Neural cell (in vitro differentiated cells): ENCODE data around the gene SPTLC2.

Experiments
- CTCF ChIP-seq: fragments of 450-650 bp; IDR thresholded peaks from 2 replicates; pipeline ENCODE4 v1.5.1; 2014; ENCODE audit warnings: antibody characterized with exemption, mild to moderate bottlenecking, moderate library complexity; ENCODE audit not compliant: poor library complexity, severe bottlenecking
- EZH2 ChIP-seq: fragments of 200-600, 300-800 bp; shearing (Covaris generic), sonication (generic); IDR thresholded peaks from 2 replicates; pipeline ENCODE4 v1.6.1; 2014; ENCODE audit warnings: antibody characterized with exemption, low read length, borderline replicate concordance, mild to moderate bottlenecking; ENCODE audit not compliant: insufficient read depth, poor library complexity, severe bottlenecking
- POLR2AphosphoS5 ChIP-seq: IDR thresholded peaks from 2 replicates; pipeline ENCODE4 v1.6.1; 2012
- RAD21 ChIP-seq: fragments of 450-650 bp; conservative IDR thresholded peaks from 2 replicates; pipeline ENCODE4 v1.6.1; 2014; ENCODE audit warnings: antibody characterized with exemption, mild to moderate bottlenecking, moderate library complexity
- SMC3 ChIP-seq: fragments of 450-650 bp; conservative IDR thresholded peaks from 2 replicates; pipeline ENCODE4 v1.6.1; 2014; ENCODE audit warnings: antibody characterized with exemption, mild to moderate bottlenecking, moderate library complexity; ENCODE audit not compliant: poor library complexity
- TAF1 ChIP-seq: IDR thresholded peaks from 2 replicates; pipeline ENCODE4 v1.6.1; 2012; ENCODE audit warnings: low read depth
- TF ChIP-seq, protein P1 (sequence below): IDR thresholded peaks from 2 replicates; pipeline ENCODE4 v1.6.1; 2012; ENCODE audit warnings: borderline replicate concordance

- TF ChIP-seq POLR2AphosphoS5 (no peak), EZH2 (no peak), CTCF (no peak), TAF1 (no peak), SMC3 (no peak), RAD21 (no peak)
- TF ChIP-seq, protein P1, sequence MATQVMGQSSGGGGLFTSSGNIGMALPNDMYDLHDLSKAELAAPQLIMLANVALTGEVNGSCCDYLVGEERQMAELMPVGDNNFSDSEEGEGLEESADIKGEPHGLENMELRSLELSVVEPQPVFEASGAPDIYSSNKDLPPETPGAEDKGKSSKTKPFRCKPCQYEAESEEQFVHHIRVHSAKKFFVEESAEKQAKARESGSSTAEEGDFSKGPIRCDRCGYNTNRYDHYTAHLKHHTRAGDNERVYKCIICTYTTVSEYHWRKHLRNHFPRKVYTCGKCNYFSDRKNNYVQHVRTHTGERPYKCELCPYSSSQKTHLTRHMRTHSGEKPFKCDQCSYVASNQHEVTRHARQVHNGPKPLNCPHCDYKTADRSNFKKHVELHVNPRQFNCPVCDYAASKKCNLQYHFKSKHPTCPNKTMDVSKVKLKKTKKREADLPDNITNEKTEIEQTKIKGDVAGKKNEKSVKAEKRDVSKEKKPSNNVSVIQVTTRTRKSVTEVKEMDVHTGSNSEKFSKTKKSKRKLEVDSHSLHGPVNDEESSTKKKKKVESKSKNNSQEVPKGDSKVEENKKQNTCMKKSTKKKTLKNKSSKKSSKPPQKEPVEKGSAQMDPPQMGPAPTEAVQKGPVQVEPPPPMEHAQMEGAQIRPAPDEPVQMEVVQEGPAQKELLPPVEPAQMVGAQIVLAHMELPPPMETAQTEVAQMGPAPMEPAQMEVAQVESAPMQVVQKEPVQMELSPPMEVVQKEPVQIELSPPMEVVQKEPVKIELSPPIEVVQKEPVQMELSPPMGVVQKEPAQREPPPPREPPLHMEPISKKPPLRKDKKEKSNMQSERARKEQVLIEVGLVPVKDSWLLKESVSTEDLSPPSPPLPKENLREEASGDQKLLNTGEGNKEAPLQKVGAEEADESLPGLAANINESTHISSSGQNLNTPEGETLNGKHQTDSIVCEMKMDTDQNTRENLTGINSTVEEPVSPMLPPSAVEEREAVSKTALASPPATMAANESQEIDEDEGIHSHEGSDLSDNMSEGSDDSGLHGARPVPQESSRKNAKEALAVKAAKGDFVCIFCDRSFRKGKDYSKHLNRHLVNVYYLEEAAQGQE, result no peak
Observed at GRCh38 chr14:77641534-77642341, 25.3 kb upstream of the SPTLC2 start.
